ENCODE results near the gene CD2AP.

CD2AP gene

GRCh38 chr6:47502920-47503319 lies 25.3 kb downstream of the CD2AP start:
- no peak for DNase-seq
- no peaks in the 10 kb centered on the region for H3K4me1 ChIP-seq
- no peaks in the 10 kb centered on the region for H3K27me3 ChIP-seq
- no peaks in the 10 kb centered on the region for H3K9me3 ChIP-seq
- no peak for TF ChIP-seq CTCF (IDR thresholded peaks at IDR 0.05; ENCODE audit: low read depth, low read length)
- H3K36me3 ChIP-seq, result no peaks in the 10 kb centered on the region
- H3K4me3 ChIP-seq (ENCODE audit: low read depth, low read length), result no peak overlapping the region

GRCh38 chr6:47509937-47510336 lies 32.3 kb downstream of the CD2AP start:
- no peak for TF ChIP-seq CTCF (IDR thresholded peaks at IDR 0.05; ENCODE audit: low read depth, low read length)
- no peaks in the 10 kb centered on the region for H3K36me3 ChIP-seq
- H3K27me3 ChIP-seq, result no peaks in the 10 kb centered on the region
- DNase-seq, result no peak
- no peak overlapping the region for H3K4me3 ChIP-seq (ENCODE audit: low read depth, low read length)
- H3K9me3 ChIP-seq, result no peaks in the 10 kb centered on the region; the same call in 1 of the 2 replicates
- no peaks in the 10 kb centered on the region for H3K4me1 ChIP-seq

- no peak for DNase-seq
- Histone ChIP-seq H3K9me3 (no peaks in the 10 kb centered on the region; the same call in 1 of the 2 replicates), H3K4me1 (no peaks in the 10 kb centered on the region), H3K27me3 (no peaks in the 10 kb centered on the region), H3K36me3 (no peaks in the 10 kb centered on the region), H3K4me3 (ENCODE audit: low read depth, low read length) (no peak overlapping the region)
- TF ChIP-seq CTCF (IDR thresholded peaks at IDR 0.05; ENCODE audit: low read depth, low read length), result no peak
These were observed 35.3 kb downstream of the CD2AP start for GRCh38 chr6:47512872-47513271.

GRCh38 chr6:47519279-47519678 lies 41.7 kb downstream of the CD2AP start:
- Histone ChIP-seq H3K4me3 (ENCODE audit: low read depth, low read length) (no peak overlapping the region), H3K9me3 (no peaks in the 10 kb centered on the region), H3K27me3 (no peaks in the 10 kb centered on the region), H3K4me1 (no peaks in the 10 kb centered on the region), H3K36me3 (no peaks in the 10 kb centered on the region)
- no peak for TF ChIP-seq CTCF (IDR thresholded peaks at IDR 0.05; ENCODE audit: low read depth, low read length)
- DNase-seq, result no peak

- no peak for DNase-seq
- Histone ChIP-seq H3K27me3 (no peaks in the 10 kb centered on the region), H3K4me3 (ENCODE audit: low read depth, low read length) (no peak overlapping the region), H3K36me3 (no peaks in the 10 kb centered on the region), H3K4me1 (no peaks in the 10 kb centered on the region), H3K9me3 (no peaks in the 10 kb centered on the region)
- no peak for TF ChIP-seq CTCF (IDR thresholded peaks at IDR 0.05; ENCODE audit: low read depth, low read length)
These were observed 42.7 kb downstream of the CD2AP start for GRCh38 chr6:47520282-47520681.

GRCh38 chr6:47521961-47522360 lies 44.4 kb downstream of the CD2AP start:
- no peak overlapping the region for H3K4me3 ChIP-seq (ENCODE audit: low read depth, low read length)
- H3K4me1 ChIP-seq, result no peaks in the 10 kb centered on the region
- H3K36me3 ChIP-seq, result no peaks in the 10 kb centered on the region
- TF ChIP-seq CTCF (IDR thresholded peaks at IDR 0.05; ENCODE audit: low read depth, low read length), result no peak
- H3K9me3 ChIP-seq, result no peaks in the 10 kb centered on the region
- no peak for DNase-seq
- H3K27me3 ChIP-seq, result no peaks in the 10 kb centered on the region
